HepG2 (cell line): ENCODE results near the gene CARD19. TPM values are rescaled to one million over a fixed set of nuclear protein-coding genes. Genes with fewer than 3 reads are reported as not detected.

Source experiments
- ATF1 ChIP-seq: IDR thresholded peaks from 2 replicates; pipeline ENCODE4 v1.6.1; 2016; ENCODE audit warnings: mild to moderate bottlenecking, control low read depth
- CCAR2 ChIP-seq: fragments of 200-400 bp; formaldehyde crosslinking; optimal IDR thresholded peaks from 2 replicates; pipeline ENCODE3; 2018; ENCODE audit warnings: low read depth, mild to moderate bottlenecking, low read length, moderate library complexity
- FOXJ3 ChIP-seq: sonication (generic); formaldehyde crosslinking; IDR thresholded peaks from 2 replicates; pipeline ENCODE4 v1.4.0; 2020; ENCODE audit warnings: missing genetic modification reagents, mild to moderate bottlenecking, borderline replicate concordance
- HNF1A ChIP-seq, 2 experiments: sonication (generic) in 1 of 2; formaldehyde crosslinking in 1 of 2; IDR thresholded peaks; 2 replicates each; pipeline versions ENCODE4 v1.4.0 to v1.6.1; 2016 to 2020; ENCODE audit warnings: borderline replicate concordance in 1 of 2, low read depth in 1 of 2, mild to moderate bottlenecking in 1 of 2, missing genetic modification reagents in 1 of 2
- IRF9 ChIP-seq: sonication (generic); formaldehyde crosslinking; IDR thresholded peaks from 2 replicates; pipeline ENCODE4 v1.8.0; 2022; ENCODE audit warnings: missing genetic modification reagents, mild to moderate bottlenecking, borderline replicate concordance
- KDM2A ChIP-seq: sonication (generic); formaldehyde crosslinking; IDR thresholded peaks from 2 replicates; pipeline ENCODE4 v1.4.0; 2020; ENCODE audit warnings: low read depth, missing genetic modification reagents, borderline replicate concordance
- NFE2 ChIP-seq: sonication (generic); formaldehyde crosslinking; IDR thresholded peaks from 2 replicates; pipeline ENCODE4 v1.4.0; 2020; ENCODE audit warnings: missing genetic modification reagents
- PHF20 ChIP-seq: sonication (generic); formaldehyde crosslinking; IDR thresholded peaks from 2 replicates; pipeline ENCODE4 v1.5.0; 2020; ENCODE audit warnings: mild to moderate bottlenecking, missing genetic modification reagents
- TAF1 ChIP-seq: sonication (generic); formaldehyde crosslinking; IDR thresholded peaks from 2 replicates; pipeline ENCODE4 v1.4.0; 2020; ENCODE audit warnings: missing genetic modification reagents
- ZFP91 ChIP-seq: sonication (generic); formaldehyde crosslinking; IDR thresholded peaks from 2 replicates; pipeline ENCODE4 v1.9.0; 2022; ENCODE audit warnings: missing genetic modification reagents, mild to moderate bottlenecking, borderline replicate concordance
- ZNF343 ChIP-seq: sonication (generic); formaldehyde crosslinking; IDR thresholded peaks from 2 replicates; pipeline ENCODE4 v1.4.0; 2020; ENCODE audit warnings: mild to moderate bottlenecking, missing genetic modification reagents
- ZNF687 ChIP-seq: sonication (generic); formaldehyde crosslinking; IDR thresholded peaks from 2 replicates; pipeline ENCODE4 v1.5.1; 2020; ENCODE audit warnings: mild to moderate bottlenecking, missing genetic modification reagents, moderate library complexity
- ZNF772 ChIP-seq: sonication (generic); formaldehyde crosslinking; IDR thresholded peaks from 2 replicates; pipeline ENCODE4 v1.5.0; 2020; ENCODE audit warnings: mild to moderate bottlenecking, missing genetic modification reagents
- ZNF816 ChIP-seq: sonication (generic); formaldehyde crosslinking; IDR thresholded peaks from 2 replicates; pipeline ENCODE4 v1.8.0; 2022; ENCODE audit warnings: missing genetic modification reagents, mild to moderate bottlenecking, borderline replicate concordance
- ZNF878 ChIP-seq: sonication (generic); formaldehyde crosslinking; IDR thresholded peaks from 2 replicates; pipeline ENCODE4 v1.8.1; 2023; ENCODE audit warnings: mild to moderate bottlenecking, missing genetic modification reagents, moderate library complexity
- polyA plus RNA-seq, 8 experiments: library from polyadenylated mRNA; depleted of rRNA in 3 of 8; stranded (reverse) in 7 of 8; unstranded in 1 of 8; fragments of >200 nt; fragmentation: Illumina TruSeq in 4 of 8; extraction: Trizol in 4 of 8; gene quantifications; 2 replicates each; pipeline versions ENCODE4 v1.2.1 to v1.2.3, GENCODE V29; 2011 to 2016; ENCODE audit warnings: low read depth in 4 of 8, missing spikeins in 1 of 8, mixed read lengths in 1 of 8; ENCODE audit not compliant: insufficient read depth in 1 of 8
- total RNA-seq, 5 experiments: library from RNA; depleted of rRNA; stranded (reverse); fragments of >200 nt; fragmentation: Illumina TruSeq; extraction: Trizol; gene quantifications; 2 replicates each; pipeline ENCODE4 v1.2.3, GENCODE V29; 2016; ENCODE audit warnings: low read depth in 1 of 5

CARD19 gene
- total and polyA plus RNA-seq, 2 of the 13 experiments (the other 11 are each of a cell fraction or from before 2014, with no cell fraction given): 18.4 to 47.2 TPM

GRCh38 chr9:93134015-93134739 is 38.2 kb downstream of the CARD19 start, which contains the start of gene NINJ1 (continued):
- TF ChIP-seq ZFP91 (CRISPR knock-in tag) (0 out of 2 replicates have a peak, but pooled peaks have one; percentile 41), ZNF878 (peak; percentile 88), TAF1 (CRISPR knock-in tag) (peak; percentile 76), ZNF343 (CRISPR knock-in tag) (0 out of 2 replicates have a peak, but pooled peaks have one; percentile 56), IRF9 (CRISPR knock-in tag) (peak; percentile 43), NFE2 (CRISPR knock-in tag) (no peak), CCAR2 (no peak), ZNF772 (peak; percentile 57; the same call in 1 of the 2 replicates), HNF1A (IDR thresholded peaks at IDR 0.05; ENCODE audit: low read depth) (no peak), HNF1A (CRISPR knock-in tag; IDR thresholded peaks at IDR 0.05; ENCODE audit: borderline replicate concordance) (0 out of 2 replicates have a peak, but pooled peaks have one; percentile 16), KDM2A (0 out of 2 replicates have a peak, but pooled peaks have one; percentile 35), ATF1 (CRISPR knock-in tag) (no peak), ZNF687 (CRISPR knock-in tag) (peak; percentile 37), FOXJ3 (CRISPR knock-in tag) (no peak), ZNF816 (peak; percentile 84; the same call in 1 of the 2 replicates), PHF20 (CRISPR knock-in tag) (peak; percentile 33; the same call in 1 of the 2 replicates)
